Common myeloid progenitor, CD34-positive (primary cell): ENCODE results near the gene EHBP1L1.
"Not testable (repeated sequence)": the region's sequence is repeated elsewhere in the genome, so short reads cannot be mapped to it uniquely, and the experiment has no call there.

Source experiments
- CTCF ChIA-PET: fragments of 350-600 bp; sonication (Branson Sonifier 250); formaldehyde crosslinking; loops from one replicate; lab custom pipeline; 2021; ENCODE audit warnings: antibody characterized with exemption; lab: Charles Lee
- POLR2A ChIA-PET: fragments of 350-600 bp; sonication (Branson Sonifier 250); formaldehyde crosslinking; loops from one replicate; lab custom pipeline; 2021; ENCODE audit warnings: antibody characterized with exemption; lab: Charles Lee
- DNase-seq, 3 donors: peaks; one replicate each; pipeline versions ENCODE4 v3.0.0 to v3.0.0-alpha.2; 2013
- H3K27ac ChIP-seq, 2 experiments: 1 replicate in 1 of 2; 2 replicates in 1 of 2; pipeline ENCODE4 v1.7.0; 2013; ENCODE audit warnings: inconsistent platforms in 2 of 2, low read length in 2 of 2, mild to moderate bottlenecking in 2 of 2, low read depth in 1 of 2, moderate library complexity in 1 of 2; ENCODE audit not compliant: severe bottlenecking in 2 of 2, insufficient read depth in 1 of 2, poor library complexity in 1 of 2
- H3K27me3 ChIP-seq, 5 experiments: replicated peaks in 2 of 5; 1 replicate in 3 of 5; 2 replicates in 2 of 5; pipeline versions ENCODE4 v1.6.1 to v1.7.0; 2013; ENCODE audit warnings: low read length in 4 of 5, mild to moderate bottlenecking in 2 of 5, moderate library complexity in 2 of 5, inconsistent platforms in 1 of 5; ENCODE audit not compliant: insufficient read depth in 5 of 5, control insufficient read depth in 4 of 5
- H3K36me3 ChIP-seq, 4 experiments: 1 replicate in 2 of 4; 2 replicates in 2 of 4; pipeline versions ENCODE4 v1.6.1 to v1.7.0; 2013; ENCODE audit warnings: low read length in 3 of 4, control low read depth in 1 of 4, mild to moderate bottlenecking in 1 of 4; ENCODE audit not compliant: control insufficient read depth in 4 of 4, insufficient read depth in 4 of 4
- H3K4me1 ChIP-seq, 4 experiments: 1 replicate in 3 of 4; 2 replicates in 1 of 4; pipeline versions ENCODE4 v1.6.1 to v1.7.1; 2013; ENCODE audit warnings: low read length in 3 of 4, mild to moderate bottlenecking in 3 of 4, control low read depth in 1 of 4, inconsistent platforms in 1 of 4, moderate library complexity in 1 of 4; ENCODE audit not compliant: control insufficient read depth in 4 of 4, insufficient read depth in 4 of 4; ENCODE audit errors: control extremely low read depth in 1 of 4
- H3K4me3 ChIP-seq, 7 experiments: 1 replicate in 4 of 7; 2 replicates in 3 of 7; pipeline versions ENCODE4 v1.5.1 to v1.7.0; 2013; ENCODE audit warnings: mild to moderate bottlenecking in 7 of 7, low read length in 6 of 7, moderate library complexity in 6 of 7, inconsistent platforms in 2 of 7, low read depth in 2 of 7, control low read depth in 1 of 7; ENCODE audit not compliant: insufficient read depth in 4 of 7, control insufficient read depth in 1 of 7; ENCODE audit errors: extremely low read depth in 1 of 7
- H3K9me3 ChIP-seq, 5 experiments: 1 replicate in 4 of 5; 2 replicates in 1 of 5; pipeline versions ENCODE4 v1.6.1 to v1.7.1; 2013; ENCODE audit warnings: low read length in 4 of 5, mild to moderate bottlenecking in 2 of 5, inconsistent platforms in 1 of 5, low read depth in 1 of 5, moderate library complexity in 1 of 5; ENCODE audit not compliant: control insufficient read depth in 4 of 5, insufficient read depth in 2 of 5; ENCODE audit errors: control extremely low read depth in 1 of 5
- WGBS: methylation state at CpG from one replicate; pipeline ENCODE4 v1.1.5; 2013; ENCODE audit not compliant: insufficient coverage; 5-methylcytosine and 5-hydroxymethylcytosine counted together

Gene EHBP1L1

DNA sequence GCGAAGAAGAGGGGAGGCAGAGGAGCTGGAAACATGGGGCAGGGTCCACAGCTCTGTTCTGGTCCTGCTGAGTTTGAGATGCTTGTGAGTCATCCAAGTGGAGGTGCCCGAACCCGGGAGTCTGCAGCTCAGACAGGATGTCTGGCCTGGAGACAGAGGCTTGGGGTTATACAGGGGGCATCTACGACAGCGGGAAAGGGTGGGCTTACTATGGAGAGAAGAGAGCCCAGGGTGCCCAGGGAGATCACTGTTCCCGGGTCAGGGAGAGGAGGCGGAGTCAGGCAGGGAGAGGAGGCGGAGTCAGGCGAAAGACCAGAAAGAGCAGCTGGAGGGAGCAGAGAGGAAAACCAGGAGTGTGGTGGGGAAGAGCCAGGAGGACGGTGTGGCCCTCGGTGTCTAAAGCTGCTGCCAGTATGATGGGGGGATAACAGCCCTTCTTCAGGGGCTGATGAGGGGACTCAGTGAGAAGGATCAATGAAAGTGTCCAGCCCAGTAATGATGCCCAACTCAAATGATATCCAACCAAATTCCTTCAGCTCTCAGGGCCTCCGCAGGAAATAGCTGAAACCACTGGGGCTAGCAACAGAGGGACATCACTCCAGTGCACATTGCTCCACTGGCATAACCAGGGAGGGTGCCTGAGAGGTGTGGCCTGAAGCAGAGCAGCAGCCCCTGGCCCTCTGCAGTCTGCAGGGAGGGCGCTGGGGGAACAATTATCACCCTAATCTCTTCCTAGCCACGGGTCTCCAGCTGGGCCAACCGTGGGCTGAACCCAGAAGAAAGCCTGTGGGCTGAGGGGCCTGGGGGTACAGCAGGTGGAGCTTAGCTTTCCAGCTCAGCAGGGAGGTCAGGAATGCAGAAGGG is 15.1 kb upstream of the EHBP1L1 start:
- peak in 1 of 3 donors; percentile 24 for DNase-seq
- no peak overlapping the region for H3K27ac ChIP-seq
- 65% methylated on average over 13 of the region's 15 CpGs for WGBS
- H3K4me3 ChIP-seq, result no peak overlapping the region
- CTCF ChIA-PET, result interaction anchor here (0.7 to 16.1 kb wide), 8 partner anchors 9 to 33 kb away, joined by 3 to 239 read pairs (median 6); partner anchors contain the start of genes FAM89B and ZNRD2
- no peaks in the 10 kb centered on the region for H3K27me3 ChIP-seq
- H3K36me3 ChIP-seq, result no peaks in the 10 kb centered on the region
- POLR2A ChIA-PET, result no interaction called here
- H3K4me1 ChIP-seq, result peaks cover 0 to 50% (median 42%) of the 10 kb centered on the region in 4 experiments
- H3K9me3 ChIP-seq, result no peaks in the 10 kb centered on the region

DNA sequence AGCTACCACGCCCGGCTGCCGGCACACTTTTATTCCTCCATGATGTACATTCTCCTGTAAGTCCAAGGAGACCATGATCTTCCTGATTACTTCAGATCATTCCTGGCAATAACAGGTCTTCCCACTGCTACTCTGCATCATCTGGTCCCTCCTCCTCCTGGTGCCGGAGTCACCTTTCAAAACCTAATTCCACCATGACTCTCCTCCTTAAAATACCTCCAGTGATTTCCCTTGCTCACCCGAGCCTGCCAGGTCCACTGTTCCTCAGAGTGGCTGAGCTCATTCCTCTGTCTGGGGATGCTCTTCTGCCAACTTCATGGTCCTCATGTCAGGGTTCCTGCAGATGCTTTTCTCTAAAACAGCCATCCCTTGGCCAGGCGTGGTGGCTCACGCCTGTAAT is 13.8 kb upstream of the EHBP1L1 start:
- Histone ChIP-seq H3K4me3 (no peak overlapping the region), H3K27me3 (no peaks in the 10 kb centered on the region), H3K27ac (no peak overlapping the region), H3K9me3 (no peaks in the 10 kb centered on the region), H3K4me1 (peaks cover 0 to 45% (median 37%) of the 10 kb centered on the region in 4 experiments), H3K36me3 (peaks cover 0 to 3% (median 0%) of the 10 kb centered on the region in 4 experiments)
- POLR2A ChIA-PET, result no interaction called here
- 99% methylated on average over 5 of the region's 7 CpGs for WGBS
- CTCF ChIA-PET, result interaction anchor here (1.1 to 16.1 kb wide), 5 partner anchors 10 to 31 kb away, joined by 3 to 239 read pairs (median 5); partner anchors contain the start of gene FAM89B
- DNase-seq, result no peak

DNA sequence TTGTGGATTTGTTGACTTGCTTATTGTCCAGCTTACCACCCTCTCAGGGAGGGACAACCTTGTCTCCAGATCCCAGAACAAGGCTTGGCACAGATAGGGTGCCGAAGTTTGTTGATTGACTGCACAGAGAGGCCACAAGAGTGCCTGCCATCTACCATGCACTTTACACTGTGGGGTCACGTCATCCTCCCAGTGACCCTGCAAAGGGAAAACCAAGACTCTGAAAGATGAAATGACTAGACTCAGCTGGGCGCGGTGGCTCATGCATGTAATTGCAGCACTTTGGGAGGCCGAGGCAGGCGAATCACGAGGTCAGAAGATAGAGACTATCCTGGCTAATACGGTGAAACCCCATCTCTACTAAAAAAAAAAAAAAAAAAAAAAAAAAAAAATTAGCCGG is 13.1 kb upstream of the EHBP1L1 start:
- peaks cover 0 to 40% (median 32%) of the 10 kb centered on the region in 4 experiments for H3K4me1 ChIP-seq
- peaks cover 0 to 4% (median 0%) of the 10 kb centered on the region in 4 experiments for H3K36me3 ChIP-seq
- ChIA-PET CTCF (interaction anchor here (1.3 to 16.1 kb wide), 4 partner anchors 10 to 25 kb away, joined by 4 to 239 read pairs (median 13); partner anchors contain the start of gene FAM89B), POLR2A (no interaction called here)
- no peaks in the 10 kb centered on the region for H3K9me3 ChIP-seq
- no peaks in the 10 kb centered on the region for H3K27me3 ChIP-seq
- H3K27ac ChIP-seq, result no peak overlapping the region
- 100% methylated on average over 2 of the region's 9 CpGs for WGBS
- peak in 1 of 3 donors; percentile 17 for DNase-seq
- no peak overlapping the region for H3K4me3 ChIP-seq

DNA sequence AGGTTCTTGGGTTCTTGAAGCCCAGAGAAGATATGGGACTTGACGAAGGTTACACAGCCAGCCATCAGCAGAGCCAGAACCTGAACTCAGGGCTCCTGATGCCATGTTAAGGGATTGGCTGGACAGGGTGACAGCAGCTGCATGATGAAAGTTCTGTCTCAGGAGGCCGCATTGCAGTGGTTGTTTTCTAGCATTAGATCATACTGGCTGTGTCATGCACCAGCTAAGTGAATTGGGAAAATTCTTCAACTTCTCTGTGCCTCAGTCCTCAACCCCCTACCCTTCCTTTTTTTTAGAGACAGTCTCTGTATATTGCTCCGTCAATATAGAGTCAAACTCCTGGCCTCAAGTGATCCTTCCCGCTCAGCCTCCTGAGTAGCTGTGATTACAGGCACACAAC is 12.3 kb upstream of the EHBP1L1 start:
- DNase-seq, result no peak

DNA sequence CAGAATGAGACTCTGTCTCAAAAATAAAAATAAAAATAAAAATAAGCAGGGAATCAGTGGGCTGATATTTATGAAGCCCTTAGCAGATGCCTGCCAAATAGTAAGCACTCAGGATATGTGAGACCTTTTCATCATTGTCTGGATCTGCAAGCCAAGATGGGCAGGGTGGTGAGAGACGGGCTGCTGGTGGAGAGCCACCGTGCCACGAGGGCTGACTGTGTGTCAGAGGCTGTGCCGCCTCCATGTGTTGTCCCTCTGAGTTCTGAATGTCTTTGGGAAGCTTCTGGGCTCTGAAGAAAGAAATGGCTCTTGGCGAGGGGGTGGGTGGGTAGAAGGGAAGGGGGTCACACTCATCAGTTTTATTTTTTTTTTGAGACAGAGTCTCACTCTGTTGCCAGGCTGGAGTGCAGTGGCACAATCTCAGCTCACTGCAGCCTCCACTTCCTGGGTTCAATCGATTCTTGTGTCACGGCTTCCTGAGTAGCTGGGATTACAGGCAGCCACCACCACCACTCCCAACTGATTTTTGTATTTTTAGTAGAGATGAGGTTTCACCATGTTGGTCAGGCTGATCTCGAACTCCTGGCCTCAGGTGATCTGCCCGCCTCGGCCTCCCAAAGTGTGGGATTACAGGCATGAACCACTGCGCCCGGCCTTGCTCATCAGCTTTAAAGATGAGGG is 10.8 kb upstream of the EHBP1L1 start:
- H3K27me3 ChIP-seq, H3K9me3 ChIP-seq, H3K27ac ChIP-seq, H3K4me3 ChIP-seq, POLR2A ChIA-PET, H3K36me3 ChIP-seq, DNase-seq: not testable (repeated sequence)
- CTCF ChIA-PET, result interaction anchor here (0.7 to 16.1 kb wide), 5 partner anchors 8 to 34 kb away, joined by 3 to 239 read pairs (median 10); no protein-coding TSS in a partner anchor
- peaks cover 9 to 43% (median 34%) of the 10 kb centered on the region in 4 experiments for H3K4me1 ChIP-seq
- WGBS, result 92% methylated on average over 11 of the region's 12 CpGs

More for the DNA sequence above, 12.3 kb upstream of the EHBP1L1 start:
- 100% methylated on average over 4 of the region's 4 CpGs for WGBS
- CTCF ChIA-PET, result interaction anchor here (0.8 to 16.1 kb wide), 5 partner anchors 12 to 30 kb away, joined by 3 to 239 read pairs (median 4); no protein-coding TSS in a partner anchor
- peaks cover 0 to 4% (median 0%) of the 10 kb centered on the region in 4 experiments for H3K36me3 ChIP-seq
- no peak overlapping the region for H3K4me3 ChIP-seq
- POLR2A ChIA-PET, result no interaction called here
- H3K4me1 ChIP-seq, result peaks cover under 1 to 42% (median 32%) of the 10 kb centered on the region in 4 experiments
- H3K9me3 ChIP-seq, result no peaks in the 10 kb centered on the region
- no peaks in the 10 kb centered on the region for H3K27me3 ChIP-seq
- H3K27ac ChIP-seq, result no peak overlapping the region

DNA sequence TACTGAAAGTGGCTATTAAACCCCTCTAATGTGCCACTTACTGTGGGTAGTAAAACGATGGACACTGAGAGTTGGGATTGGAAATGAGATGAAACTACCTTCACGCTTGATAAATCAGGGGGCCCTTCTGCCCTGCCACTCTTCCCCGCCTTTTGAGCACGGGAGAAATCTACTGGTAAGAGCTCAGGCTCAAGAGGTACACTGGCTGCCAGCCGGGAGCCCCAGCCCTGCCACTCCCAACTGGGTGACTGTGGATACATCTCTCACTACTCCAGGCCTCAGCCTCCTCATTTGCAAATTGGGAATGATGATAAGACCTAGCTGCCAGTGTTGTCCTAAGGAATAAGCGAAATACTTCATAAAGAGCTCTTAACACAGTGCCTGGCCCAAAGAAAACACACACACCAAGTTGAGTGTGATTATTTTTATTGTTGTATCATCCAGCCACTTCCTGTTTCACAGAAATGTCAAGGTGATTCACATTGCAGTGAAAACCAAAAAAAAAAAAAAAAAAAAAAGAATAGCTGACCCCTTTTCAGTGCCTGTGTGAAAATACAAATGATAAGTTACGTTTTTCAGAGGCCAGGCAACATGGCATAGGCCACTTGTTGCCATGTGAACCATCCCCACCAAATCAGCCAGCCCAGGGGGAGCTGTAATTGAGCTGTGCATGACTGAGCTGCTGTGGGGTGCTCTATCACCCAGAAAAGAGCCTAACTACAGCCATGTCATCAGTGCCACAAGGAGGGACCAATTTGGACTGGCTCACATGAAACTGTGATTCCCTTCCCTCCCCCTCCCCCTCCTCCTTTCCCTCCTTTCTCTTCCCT is 10.0 kb upstream of the EHBP1L1 start:
- ChIA-PET CTCF (interaction anchor here (1.0 to 16.1 kb wide), 5 partner anchors 9 to 35 kb away, joined by 3 to 239 read pairs (median 10); no protein-coding TSS in a partner anchor), POLR2A (interaction anchor here (1.4 kb wide), 1 partner anchor 7 kb away, joined by 4 read pairs; the partner anchor contains the start of gene LTBP3)
- peak overlapping the region; percentile 33 to 52 for H3K27ac ChIP-seq
- peak in 2 of 3 donors; percentile 48 to 54 for DNase-seq
- H3K4me3 ChIP-seq, result no peak overlapping the region
- WGBS, result 100% methylated on average over 1 of the region's 7 CpGs
- peaks cover 10 to 43% (median 34%) of the 10 kb centered on the region in 4 experiments for H3K4me1 ChIP-seq
- no peaks in the 10 kb centered on the region for H3K9me3 ChIP-seq
- peaks cover 0 to 4% (median 0%) of the 10 kb centered on the region in 4 experiments for H3K36me3 ChIP-seq
- H3K27me3 ChIP-seq, result no peaks in the 10 kb centered on the region
